ENCODE data around the gene COTL1. TPM values are rescaled to one million over a fixed set of nuclear protein-coding genes. Genes with fewer than 3 reads are reported as not detected.

COTL1 gene
- total and polyA plus RNA-seq, 12 donors: 6.4 to 72.9 (median 9.7) TPM

DNA sequence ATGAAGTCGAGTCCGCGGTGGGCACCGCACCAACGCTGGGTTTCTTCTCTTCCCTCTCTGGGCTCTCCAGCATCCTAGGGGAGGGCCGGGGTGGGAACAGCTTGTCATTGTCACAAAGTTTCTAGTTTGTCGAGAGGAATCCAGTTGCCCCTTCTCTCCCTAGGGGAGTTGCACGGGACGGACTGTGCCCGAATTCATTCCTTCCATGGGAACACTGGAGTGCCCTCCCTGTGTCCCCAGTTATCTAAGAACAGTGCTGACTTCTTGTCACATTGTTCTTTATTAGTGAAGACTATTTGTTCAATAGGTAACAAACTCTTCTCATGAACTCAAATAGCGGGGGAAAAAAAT lies 31.6 kb upstream of the COTL1 start:
- ATAC-seq: peak in 4 of 8 donors; percentile 15 to 84 (median 22)
- 54 to 59% methylated on average over 11 of the region's 11 CpGs for WGBS, 2 donors
- no peaks in the 10 kb centered on the region for H3K9me3 ChIP-seq
- TF ChIP-seq, protein P1, sequence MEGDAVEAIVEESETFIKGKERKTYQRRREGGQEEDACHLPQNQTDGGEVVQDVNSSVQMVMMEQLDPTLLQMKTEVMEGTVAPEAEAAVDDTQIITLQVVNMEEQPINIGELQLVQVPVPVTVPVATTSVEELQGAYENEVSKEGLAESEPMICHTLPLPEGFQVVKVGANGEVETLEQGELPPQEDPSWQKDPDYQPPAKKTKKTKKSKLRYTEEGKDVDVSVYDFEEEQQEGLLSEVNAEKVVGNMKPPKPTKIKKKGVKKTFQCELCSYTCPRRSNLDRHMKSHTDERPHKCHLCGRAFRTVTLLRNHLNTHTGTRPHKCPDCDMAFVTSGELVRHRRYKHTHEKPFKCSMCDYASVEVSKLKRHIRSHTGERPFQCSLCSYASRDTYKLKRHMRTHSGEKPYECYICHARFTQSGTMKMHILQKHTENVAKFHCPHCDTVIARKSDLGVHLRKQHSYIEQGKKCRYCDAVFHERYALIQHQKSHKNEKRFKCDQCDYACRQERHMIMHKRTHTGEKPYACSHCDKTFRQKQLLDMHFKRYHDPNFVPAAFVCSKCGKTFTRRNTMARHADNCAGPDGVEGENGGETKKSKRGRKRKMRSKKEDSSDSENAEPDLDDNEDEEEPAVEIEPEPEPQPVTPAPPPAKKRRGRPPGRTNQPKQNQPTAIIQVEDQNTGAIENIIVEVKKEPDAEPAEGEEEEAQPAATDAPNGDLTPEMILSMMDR (IDR thresholded peaks at IDR 0.05): no peak
- intact Hi-C loops (cut with DNase I): loop anchor here in 1 of 10 donors (10.0 kb wide), 1 partner anchor 325 kb away; no protein-coding TSS in a partner anchor
- no peaks in the 10 kb centered on the region for H3K27me3 ChIP-seq
- H3K4me1 ChIP-seq: peaks cover 2 to 31% (median 23%) of the 10 kb centered on the region in 9 donors
- peak overlapping the region; percentile 88 to 97 (median 92) for H3K27ac ChIP-seq
- no peak for DNase-seq
- H3K4me3 ChIP-seq: peak overlapping the region; percentile 47 to 100 (median 81)
- peaks cover 0 to 40% (median 17%) of the 10 kb centered on the region in 9 donors for H3K36me3 ChIP-seq

DNA sequence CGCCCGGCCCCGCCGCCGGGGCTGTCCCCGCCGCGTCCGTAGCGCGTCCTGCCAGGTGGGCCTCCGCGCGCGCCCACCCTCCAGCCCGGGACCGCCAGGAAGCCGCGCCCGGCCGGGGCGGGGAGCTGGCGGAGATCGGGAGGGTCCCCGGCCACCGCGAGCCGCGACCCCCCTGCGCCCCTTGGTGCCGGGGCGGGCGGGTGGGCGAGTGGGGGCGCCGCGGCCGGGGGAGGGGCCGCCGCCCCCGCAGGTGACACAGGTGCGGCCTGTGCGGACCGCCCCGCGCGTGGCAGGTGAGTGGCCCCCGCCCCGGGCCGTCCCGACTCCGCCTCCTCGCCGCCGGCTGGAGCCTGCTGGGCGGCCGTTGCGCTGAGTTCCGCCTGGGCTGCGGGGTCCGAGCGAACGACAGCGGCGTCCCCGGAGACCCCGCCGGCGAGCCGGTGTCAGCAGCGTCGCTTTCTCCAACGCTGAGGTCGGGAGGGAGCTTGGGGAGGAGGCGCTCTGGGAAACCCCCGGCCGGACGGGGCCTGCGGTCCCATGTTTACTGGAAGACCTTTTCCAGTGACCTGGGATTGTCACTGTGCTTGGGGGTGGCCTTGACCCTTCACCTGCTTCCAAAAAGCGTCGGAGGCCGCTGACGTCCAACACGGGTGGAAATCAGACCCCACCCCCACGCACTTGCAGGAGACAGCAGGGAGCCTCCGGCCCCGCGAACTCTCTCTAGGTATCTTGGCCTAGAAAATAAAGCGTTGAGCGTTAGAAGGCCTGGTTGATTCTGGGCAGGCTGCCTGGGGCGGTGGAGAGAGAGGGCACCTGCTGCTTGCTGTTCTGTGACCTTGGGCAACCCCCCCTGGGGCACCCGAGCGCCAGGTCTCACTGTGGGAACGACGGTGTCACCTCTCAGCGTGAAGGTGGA lies 31.0 kb upstream of the COTL1 start:
- Histone ChIP-seq H3K27me3 (no peaks in the 10 kb centered on the region), H3K4me3 (peak overlapping the region; percentile 47 to 100 (median 81)), H3K4me1 (peaks cover 2 to 31% (median 23%) of the 10 kb centered on the region in 9 donors), H3K27ac (peak overlapping the region; percentile 88 to 97 (median 92)), H3K36me3 (peaks cover 0 to 34% (median 14%) of the 10 kb centered on the region in 9 donors), H3K9me3 (no peaks in the 10 kb centered on the region)
- 3 to 4% methylated on average over 64 to 76 of the region's 96 CpGs for WGBS, 2 donors
- TF ChIP-seq, protein P1 (IDR thresholded peaks at IDR 0.05): no peak
- peak; percentile 18 to 66 (median 58) for ATAC-seq
- intact Hi-C loops (cut with DNase I): loop anchor here in 1 of 10 donors (10.0 kb wide), 1 partner anchor 326 kb away; no protein-coding TSS in a partner anchor
- DNase-seq: peak; percentile 52 to 61

DNA sequence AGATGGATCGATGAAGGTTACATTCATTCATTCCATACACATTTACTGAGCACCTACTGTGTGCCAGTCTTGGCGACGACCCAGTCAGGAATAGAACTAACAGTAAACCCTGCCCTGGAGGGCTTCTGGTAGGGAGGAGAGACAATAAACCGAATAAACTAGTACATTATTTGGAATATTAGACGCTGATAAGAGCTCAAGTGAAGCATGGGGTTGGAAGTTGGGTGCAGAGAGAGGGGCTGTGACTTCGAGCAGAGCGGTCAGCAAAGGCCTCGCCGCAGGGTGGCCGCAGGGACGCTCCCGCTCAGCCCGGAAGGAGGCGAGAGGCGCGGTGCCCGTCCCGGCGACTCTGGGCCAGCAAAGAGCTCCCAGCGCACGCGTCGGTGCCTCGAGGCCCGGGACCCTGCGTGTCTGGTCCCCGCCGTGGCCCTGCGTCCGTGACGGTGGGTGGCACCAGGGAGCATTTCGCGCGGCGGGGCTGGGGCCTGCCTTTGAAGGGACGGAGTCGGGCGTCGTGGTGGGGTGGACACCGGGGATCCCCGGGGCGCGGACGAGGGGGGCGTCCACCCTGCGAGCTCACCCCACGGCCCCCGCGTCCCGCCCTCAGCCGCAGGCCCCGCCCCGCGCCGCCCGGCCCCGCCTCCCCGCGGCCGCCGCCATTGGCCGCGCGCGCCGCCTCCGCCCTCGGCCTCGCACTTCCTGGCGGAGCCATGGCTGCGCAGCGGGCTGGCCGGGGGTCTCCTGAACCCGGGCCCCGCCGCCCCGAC lies 30.1 kb upstream of the COTL1 start, which contains the start of gene KLHL36:
Gene KLHL36, plus strand, starts transcription at position 684 of the 767 bp plus-strand sequence. CDS start 2,357 bp downstream, outside the sequence.
- intact Hi-C loops (cut with DNase I): loop anchor here in 1 of 10 donors (10.0 kb wide), 1 partner anchor 327 kb away; no protein-coding TSS in a partner anchor
- DNase-seq (peak; percentile 51 to 77), ATAC-seq (peak; percentile 51 to 89 (median 68))
- H3K4me3 ChIP-seq: peak within 1 kb of the TSS; percentile 55 to 100 (median 81)
- peak within 1 kb of the TSS; percentile 88 to 97 (median 92) for H3K27ac ChIP-seq
- peaks cover 0 to 26% (median 8%) of the 10 kb centered on the region in 9 donors for H3K36me3 ChIP-seq
- H3K27me3 ChIP-seq: no peaks in the 10 kb centered on the region
- peaks cover 2 to 40% (median 31%) of the 10 kb centered on the region in 9 donors for H3K4me1 ChIP-seq
- 5% methylated on average over 69 to 72 of the region's 77 CpGs for WGBS, 2 donors
- no peaks in the 10 kb centered on the region for H3K9me3 ChIP-seq
- TF ChIP-seq, protein P1 (IDR thresholded peaks at IDR 0.05): peak in 2 of 9 donors; percentile 8 to 22

DNA sequence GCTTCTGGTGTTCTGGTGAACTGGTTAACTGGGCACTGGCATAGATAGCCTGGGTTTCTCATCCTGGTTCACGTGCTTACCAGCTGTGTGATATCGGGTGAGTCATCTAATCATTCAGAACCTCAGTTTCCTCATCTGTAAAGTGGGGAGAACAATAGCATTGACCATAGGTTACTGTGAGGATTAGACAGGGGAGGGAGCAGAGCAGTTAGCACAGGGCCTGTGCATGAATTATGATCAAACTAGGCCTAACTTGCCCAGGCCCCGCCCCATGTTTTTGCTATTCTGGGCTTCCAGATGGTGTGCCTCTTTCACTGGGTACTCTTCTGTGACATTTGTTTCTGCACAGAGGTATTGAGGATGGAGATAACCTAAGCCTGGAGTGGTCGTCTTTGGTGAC lies 25.8 kb upstream of the COTL1 start:
- H3K36me3 ChIP-seq: no peaks in the 10 kb centered on the region
- peaks cover 8 to 50% (median 40%) of the 10 kb centered on the region in 9 donors for H3K4me1 ChIP-seq
- intact Hi-C loops (cut with DNase I): loop anchor here in 1 of 10 donors (10.0 kb wide), 1 partner anchor 331 kb away; no protein-coding TSS in a partner anchor
- ATAC-seq (peak in 3 of 8 donors; percentile 7 to 40 (median 31)), DNase-seq (no peak)
- no peaks in the 10 kb centered on the region for H3K9me3 ChIP-seq
- TF ChIP-seq, protein P1 (IDR thresholded peaks at IDR 0.05): no peak
- H3K27me3 ChIP-seq: no peaks in the 10 kb centered on the region
- no peak overlapping the region for H3K4me3 ChIP-seq
- H3K27ac ChIP-seq: peak overlapping the region in 9 of 10 donors; percentile 61 to 83 (median 71)
- 79 to 87% methylated on average over 4 of the region's 4 CpGs for WGBS, 2 donors

Data from heart right ventricle (tissue), 16 donors.